NCI-H69 (cell line): ENCODE data around the gene SLC25A21.
"Not testable (repeated sequence)": the region's sequence is repeated elsewhere in the genome, so short reads cannot be mapped to it uniquely, and the experiment has no call there.

ENCODE experiments used
- DNase-seq: peaks from one replicate; lab custom pipeline; 2025; lab: John Stamatoyannopoulos, UW

SLC25A21 gene

DNA sequence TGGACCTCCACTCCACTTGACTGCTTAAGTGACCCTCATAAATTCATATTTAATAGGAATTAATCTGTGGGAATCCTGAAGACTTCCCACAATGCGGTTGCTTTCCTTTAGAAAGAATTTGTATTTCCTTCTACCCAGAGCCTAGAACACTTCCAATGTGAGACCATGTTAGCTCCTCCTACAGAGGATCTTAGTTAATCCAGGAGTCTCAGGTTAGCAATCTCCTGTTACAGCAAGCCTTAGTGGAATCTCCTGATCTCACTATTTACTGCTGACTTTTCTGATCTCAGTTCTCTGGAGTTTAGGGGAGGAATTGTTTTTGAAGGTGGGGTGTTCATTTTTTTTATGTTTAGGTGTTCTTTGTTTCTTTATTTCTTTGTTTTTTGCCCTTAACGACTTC is 186.0 kb downstream of the SLC25A21 start:
- DNase-seq: no peak

DNA sequence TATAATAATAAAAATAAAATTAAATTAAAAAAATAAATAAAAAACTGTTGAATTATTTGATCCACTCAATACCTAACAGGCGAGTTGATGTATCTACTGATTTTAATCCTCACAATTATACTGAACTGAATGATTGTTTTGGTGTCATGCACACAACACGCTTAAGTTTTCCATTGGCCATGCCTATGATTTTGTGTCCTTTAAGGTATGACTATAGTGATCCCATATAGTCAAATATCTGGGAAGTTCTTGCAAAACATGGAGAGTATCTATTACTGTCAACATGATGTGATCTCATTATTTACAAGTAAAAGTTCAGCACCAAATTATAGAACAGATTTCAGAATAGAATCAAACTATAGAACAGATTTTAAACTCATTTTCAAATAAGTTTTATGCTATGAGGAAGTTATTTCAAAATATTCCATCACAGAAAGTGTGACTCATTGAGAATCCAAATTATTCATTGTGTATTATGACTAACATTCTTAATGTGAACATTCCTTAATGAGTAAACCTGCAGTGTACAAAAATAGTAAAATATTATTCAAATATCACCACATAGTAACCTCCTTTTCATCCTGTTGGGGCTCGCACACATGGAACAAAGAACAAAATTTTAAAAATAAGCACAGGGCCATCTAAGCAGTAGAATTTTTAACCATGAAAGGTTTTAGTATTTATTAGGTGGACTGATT is 190.4 kb downstream of the SLC25A21 start:
- DNase-seq: no peak

DNA sequence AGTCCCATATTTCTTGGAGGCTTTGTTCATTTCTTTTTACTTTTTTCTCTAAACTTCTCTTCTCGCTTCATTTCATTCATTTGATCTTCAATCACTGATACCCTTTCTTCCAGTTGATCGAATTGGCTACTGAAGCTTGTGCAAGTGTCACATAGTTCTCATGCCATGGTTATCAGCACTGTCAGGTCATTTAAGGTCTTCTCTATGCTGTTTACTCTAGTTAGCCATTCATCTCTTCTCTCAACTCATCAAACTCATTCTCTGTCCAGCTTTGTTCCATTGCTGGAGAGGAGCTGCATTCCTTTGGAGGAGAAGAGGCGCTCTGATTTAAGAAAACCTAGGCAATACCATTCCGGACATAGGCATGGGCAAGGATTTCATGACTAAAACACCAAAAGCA is 192.0 kb downstream of the SLC25A21 start:
- DNase-seq: not testable (repeated sequence)

DNA sequence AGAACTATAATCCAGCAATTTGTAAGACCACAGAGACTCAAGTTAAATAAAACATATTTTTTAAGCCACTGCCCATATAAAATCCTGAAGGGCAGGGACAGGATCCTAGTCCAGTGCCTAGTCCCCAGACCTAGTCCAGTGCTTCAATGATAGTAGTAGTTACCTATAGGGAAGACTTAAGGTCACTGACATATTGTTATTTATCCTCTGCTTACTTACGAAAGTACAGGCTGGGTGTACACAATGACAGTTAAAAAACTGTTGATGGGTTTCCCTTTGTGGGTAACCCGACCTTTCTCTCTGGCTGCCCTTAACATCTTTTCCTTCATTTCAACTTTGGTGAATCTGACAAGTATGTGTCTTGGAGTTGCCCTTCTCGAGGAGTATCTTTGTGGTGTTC is 192.5 kb downstream of the SLC25A21 start:
- DNase-seq: no peak

DNA sequence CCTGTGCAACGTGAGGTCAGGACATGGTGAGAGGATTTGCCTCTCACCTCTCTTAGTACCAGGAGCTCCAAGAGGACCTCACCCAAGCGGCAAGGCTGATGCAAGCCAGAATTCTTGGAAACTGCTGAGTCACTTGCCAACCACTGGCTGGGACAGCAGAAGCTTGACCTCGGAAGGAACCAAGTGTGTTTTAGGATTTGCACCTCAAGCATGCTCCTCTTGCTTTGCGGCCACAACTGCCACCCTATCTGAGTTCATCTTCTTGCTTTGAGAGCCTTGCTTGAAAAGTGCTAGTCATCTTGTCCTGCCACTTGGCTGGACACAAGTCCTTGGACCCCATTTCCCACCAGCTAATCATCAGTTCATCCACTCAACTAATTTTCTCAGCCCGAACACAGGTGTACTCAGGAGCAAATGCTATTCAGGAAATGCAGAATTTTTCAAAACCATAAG is 195.8 kb downstream of the SLC25A21 start:
- DNase-seq: peak; percentile 18

DNA sequence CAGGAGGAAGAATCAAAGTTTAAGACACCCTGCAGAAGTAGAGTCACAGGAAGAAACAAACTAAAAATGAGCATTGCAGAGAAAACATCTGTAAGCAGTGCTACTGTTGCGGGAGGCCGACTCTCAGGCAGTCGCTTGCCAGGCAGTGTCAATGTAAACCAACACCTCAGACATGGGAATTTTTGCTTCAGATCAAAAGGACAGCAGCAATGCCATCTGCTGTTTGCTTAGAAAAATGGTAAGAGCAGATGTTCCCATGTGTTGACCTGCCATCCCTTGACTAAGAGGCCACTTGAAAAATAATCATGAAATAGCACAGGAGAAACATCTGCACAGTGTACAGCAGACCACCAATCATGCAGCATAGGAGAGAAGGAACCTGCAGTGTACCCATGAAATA is 196.6 kb downstream of the SLC25A21 start:
- peak; percentile 89 for DNase-seq

DNA sequence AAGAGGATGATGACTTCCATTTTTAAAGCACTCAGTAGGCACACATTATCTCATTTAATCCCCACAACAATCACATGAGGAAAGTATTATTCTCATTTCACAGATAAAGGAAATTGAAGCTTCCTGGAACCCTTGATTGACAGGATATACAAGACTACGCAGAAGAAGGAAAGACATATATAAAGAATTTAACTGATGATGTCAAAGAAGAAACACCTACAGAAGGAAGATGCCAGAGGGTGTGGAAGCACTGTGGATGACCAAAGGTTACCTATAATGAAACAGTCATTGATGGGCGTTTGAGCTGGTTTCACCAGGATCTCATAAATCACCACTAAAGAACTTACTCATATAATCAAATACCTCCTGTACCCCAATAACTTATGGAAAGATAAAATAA is 197.4 kb downstream of the SLC25A21 start:
- DNase-seq: no peak

DNA sequence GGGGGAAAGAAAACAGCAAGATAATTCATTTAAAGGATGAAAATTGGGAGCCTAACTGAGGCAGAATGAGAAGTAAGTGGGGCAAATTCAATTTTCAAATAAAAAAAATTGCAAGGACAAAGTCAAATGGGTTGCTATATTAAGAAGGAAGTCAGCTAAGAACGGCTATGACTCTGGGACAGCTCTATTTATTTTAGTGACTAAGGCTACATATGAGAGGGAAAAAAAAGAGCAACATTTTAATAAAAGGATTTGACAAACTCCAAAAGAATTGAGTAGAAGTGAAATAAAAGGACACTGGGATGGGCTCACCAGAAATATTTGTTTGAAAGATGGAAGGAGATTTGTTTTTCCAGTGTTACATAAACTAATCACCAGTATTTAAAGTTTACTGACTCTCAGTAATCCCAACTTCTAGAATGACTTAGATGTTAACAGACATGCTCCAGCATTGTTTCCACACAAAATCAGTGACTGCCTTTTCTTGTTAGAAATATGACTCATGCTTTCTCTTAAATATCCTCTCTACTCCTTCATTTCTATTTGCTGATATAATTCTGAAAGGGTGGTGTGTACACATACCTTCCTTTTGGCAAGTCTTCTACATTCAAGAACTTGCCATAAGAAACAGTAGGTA is 198.5 kb downstream of the SLC25A21 start:
- DNase-seq: no peak

DNA sequence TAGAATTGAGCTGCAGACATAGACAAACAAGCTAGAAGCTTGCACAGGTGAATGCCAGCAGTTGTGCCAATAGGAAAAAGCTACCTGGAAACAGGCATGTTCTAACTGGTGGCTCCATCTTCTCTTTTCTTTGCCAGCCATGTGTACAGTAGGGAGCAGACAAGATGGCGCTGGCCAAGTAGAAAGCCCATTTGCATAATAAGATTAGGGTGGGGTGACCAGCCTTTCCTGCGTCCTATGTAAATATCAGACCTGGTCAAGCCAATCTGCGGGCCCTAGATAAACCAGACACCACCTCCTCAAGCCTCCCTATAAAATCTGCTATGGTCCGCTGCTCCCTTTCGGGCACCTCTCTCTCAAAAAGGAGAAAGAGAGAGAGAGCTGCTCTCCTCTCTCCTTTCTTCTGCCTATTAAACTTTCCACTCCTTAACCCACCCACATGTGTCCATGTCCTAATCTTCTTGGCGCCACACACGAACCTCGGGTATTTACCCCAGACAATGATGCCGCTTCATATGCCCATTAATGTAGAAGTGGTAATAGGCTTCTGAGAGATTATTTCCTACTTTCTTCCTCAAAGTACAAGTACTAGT is 201.0 kb downstream of the SLC25A21 start:
- DNase-seq: no peak

DNA sequence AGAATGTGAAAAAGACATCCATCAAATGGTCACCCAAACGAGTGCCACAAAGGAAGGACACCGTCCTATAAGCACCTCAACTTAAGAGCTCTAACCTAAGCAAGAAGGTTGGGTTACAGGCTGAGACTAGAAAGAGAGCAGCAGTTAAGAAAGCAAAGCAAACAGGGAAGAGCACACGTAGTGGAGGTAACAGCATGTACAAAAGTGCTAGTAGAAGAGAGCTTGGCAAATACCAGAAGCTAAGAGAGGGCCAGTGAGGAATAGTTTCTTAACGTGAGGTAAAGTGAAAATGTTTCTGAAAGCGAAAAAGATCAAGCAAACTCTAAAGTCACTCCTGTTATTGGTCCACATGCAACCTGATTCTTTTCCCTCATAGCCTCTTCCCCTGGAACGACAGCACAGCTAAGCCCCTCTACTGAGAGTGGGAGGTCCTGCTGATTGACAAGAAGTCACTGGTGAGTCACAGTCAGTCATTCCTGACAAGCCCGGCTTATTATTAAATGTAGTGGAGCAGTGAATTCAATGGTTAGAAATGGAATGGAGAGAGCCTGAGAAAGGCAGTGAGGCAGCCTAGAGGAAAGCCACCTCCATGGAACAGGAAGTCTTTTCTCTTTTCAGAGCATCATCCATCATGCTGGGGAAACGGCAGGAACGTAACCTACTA is 204.4 kb downstream of the SLC25A21 start:
- DNase-seq: no peak

DNA sequence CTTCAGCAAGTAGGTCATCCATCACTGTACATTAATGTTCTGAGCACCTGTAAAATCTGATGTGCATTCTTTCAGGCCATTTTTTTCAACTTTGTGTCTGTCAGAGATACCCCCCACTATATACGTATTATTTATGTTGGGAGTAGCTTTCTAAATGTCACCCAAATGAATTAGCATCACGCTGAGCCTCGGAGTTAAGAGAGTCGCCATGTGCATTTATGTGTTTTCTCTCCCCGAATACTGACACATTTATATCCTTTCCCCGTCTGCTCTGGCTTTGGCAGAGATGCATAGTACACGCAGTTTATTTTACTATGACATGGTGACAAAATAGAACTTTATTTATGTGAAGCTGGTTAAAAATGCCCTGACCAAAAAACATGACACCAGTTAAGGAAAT is 216.4 kb downstream of the SLC25A21 start:
- DNase-seq: no peak

DNA sequence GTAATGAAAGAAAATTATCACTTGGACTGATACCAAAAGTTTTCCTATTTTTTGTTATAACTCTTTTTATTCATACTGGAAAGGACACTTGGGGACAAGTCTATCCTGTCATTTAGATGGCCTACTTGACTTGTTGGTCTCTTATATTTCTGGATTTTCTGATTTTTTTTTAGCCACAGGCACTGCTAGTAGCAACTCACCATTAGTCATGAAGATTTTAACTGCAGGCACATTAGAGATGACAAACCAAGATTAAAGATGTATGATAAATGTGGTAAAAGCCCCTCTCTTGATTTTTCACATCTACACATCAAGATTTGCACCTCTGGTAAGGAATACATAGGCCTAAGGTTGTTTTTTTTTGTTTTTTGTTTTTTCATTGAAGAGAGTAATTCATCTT is 217.0 kb downstream of the SLC25A21 start:
- no peak for DNase-seq

DNA sequence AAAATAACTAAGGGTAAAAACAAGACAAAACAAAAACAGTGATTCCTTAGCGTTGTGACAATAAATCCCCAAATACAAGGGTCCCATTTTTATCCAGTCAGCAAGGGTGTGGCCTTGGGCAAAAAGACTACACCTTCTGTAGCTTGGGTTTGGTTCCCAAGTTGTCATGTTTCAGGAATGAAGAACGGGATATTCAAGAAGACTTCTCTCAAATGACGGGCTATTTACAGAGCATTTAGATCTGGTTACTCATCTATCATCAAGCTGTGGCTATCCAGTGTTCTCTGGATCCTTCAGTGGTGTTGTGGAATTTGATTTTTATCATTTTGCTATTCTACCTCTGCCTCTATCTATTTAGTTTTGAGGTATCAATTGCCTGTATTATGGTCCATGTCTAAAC is 219.7 kb downstream of the SLC25A21 start:
- no peak for DNase-seq

DNA sequence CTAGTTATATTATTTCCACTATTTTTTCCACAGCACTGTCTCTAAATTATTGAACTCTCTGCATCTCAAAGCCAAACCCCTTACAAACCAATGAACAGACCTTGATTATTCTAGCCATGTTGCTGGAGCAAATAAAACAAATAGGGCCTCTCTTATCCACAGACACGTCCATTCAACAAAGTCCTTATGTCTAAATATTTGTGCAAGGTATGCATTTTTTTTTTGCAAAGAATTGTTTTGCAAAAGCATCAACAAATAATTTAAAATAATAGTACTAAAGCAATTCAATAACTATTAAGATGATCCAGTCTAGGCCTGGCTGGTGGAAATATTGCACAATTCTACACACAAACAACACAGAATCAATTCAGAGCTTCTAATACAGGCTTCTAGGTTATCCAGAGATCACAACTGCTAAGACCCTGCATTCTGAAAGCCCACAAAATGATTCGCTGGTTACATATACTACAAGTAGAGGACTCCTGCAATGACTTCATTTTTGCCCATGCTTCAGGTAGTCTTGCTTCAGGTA is 221.0 kb downstream of the SLC25A21 start:
- no peak for DNase-seq

DNA sequence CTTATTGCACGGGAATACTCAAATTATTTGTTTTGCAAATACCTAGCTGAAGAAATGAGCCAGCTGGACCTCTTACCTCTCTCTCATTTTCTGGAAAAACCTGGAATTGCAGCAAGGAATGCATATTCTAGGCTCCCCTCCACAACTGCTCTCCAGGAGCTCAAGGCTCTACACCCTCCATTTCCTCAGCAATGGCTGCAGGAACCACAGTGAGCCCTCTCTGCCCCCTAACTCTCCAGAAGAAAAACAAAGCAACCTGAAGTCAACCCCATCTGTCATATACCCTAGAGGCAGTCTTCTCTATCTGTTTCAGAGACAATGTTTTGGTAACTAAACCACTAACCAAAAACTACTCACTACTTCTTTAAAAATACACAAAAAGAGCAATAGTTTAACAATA is 221.6 kb downstream of the SLC25A21 start:
- DNase-seq: peak; percentile 58

DNA sequence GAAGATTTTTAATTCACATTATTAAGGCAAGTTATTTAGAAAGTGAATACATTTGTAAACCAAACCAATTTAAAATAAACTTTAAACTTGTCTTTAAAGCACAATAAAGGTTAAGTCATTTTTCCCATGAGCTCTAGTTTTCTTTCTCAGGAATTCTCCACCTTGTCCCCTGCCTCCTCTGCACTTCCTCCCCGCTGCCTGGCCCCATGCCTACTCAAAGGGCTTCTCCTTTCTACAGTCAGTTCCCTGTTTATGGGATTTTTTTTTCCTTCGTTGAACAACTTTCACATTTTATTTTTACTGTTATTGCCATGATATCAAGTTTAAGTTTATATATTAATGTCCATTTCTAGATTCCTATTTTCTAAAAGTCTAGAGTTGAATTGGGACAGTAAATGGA is 223.0 kb downstream of the SLC25A21 start:
- DNase-seq: no peak

DNA sequence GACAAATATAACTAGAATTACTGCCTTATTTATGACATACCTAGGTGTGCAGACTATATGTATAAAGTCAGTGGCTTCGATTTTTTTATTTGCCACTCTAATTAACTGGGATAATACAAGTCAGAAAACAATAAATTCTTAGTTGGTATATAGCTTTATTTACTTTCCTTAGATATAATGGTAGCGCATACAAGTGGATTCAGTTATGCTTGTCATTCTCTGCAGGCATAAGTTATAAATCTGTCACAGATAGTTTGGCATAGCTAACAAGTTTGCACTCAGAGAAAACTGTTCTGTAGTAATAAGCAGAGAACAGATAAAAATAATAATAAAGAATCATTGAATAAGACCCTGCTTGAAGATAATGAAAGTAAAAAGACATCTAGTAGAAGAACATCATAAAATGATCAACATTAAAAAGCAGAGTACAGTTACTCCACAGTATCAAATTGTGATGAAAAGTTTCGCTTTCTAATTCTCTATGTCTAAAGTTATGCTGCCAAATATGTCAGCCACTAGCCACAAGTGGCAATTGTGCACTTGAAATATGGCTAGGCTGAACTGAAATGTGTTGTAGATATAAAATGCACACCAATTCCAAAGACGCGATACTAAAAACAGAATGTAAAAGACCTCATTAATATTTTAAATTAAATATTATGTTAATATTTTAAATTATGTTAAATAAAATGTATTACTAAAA is 224.1 kb downstream of the SLC25A21 start:
- DNase-seq: peak; percentile 34

DNA sequence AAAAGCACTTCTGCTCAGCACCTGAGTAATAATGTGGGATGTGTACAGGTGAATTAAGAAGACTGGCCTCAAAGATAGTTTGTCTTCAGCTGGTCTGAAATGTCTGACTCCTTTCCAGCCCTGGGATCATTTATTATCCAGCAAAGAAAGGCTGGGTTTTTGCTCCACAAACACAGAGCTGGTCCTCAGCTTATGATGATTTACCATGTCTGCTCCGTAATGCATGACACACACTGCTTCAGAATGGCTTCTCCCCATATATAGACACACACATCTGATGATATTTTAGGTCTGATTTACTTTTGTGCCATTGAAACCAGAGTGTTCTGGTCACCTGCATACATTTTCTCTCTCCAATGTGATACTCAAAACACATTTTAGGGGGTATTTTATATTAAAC is 225.0 kb downstream of the SLC25A21 start:
- peak; percentile 56 for DNase-seq

DNA sequence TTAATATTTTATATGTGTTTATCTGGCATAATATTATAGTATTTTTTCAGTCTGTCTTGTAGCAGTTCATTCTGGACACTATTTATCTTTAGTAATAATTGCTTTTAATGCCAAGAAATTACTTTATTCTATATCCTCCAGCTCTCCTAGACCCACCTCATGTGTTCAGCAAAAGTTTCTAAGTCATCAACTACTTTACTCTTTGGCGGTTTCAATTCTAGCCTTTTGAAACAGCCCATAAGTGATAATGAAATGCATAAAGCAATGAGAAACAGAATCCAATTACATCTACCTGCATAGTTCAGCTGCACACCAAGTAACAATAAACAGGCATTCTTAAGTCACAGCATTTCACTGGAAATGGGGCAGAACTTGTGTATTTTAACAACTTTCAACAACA is 225.5 kb downstream of the SLC25A21 start:
- DNase-seq: no peak

DNA sequence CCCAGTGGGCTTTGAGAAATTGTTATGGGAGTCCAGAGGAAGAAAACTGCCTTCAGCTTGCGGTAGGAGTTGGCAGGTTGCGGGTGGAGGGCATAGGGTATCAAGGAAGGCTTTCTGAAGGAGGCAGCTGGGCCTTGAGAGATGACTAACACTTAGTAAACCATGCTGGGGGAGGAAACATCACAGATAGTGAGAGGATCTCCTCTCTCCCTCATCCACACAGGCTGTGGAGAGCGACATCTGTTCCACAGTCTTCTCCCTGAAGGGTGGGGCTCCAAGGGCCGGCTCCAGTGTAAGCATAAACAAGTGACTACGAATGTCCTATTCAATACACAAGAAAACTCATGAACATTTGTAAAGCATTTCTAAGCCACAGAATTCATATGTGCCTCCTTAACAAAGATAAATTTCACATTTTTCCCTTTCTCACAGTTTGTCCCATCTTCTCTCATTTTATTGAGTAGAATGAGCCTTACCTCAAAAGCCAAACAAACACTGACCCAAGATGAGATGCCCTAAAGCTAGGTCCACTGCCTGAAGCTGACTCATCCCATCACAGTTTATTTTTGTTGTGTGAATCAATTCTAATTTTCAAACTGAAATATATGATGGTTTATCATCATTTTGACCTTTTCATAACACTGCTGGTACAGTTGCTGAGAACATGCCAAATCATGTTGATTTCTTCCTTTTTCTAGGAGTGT is 227.9 kb downstream of the SLC25A21 start:
- peak; percentile 28 for DNase-seq

DNA sequence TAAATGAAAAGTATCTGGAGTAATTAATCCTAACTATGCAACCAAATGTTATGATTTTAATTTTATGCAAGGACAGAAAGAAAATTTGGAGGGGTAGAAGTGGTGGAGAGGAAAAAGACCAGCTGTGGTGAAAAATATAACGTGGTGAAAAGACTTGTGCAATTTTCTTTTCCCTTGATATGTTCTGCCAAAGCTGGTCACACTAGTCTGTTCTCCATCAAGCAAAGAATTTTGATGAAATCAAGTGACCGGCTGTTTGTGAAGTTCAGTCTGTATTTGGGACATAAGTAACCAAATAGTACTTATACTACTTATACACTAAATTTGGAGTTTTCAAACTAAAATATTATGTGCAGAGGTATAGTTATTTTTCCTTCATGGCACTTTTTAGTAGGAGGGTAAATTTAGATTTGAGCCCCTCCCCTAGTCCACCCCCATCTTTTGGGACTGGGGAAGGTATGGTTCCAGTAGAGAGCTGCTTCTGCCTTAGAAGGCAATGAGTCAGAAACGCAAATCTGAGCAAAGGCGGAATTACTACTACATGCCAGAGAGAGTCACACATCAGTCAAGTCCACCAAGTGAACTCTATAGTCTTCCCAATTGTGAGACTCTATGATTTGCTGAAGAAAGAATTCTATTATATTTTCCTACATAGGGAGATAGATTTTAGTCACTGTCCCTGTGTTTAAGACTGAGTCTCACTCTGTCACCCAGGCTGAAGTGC is 229.7 kb downstream of the SLC25A21 start:
- DNase-seq: peak; percentile 23
